Neuronal stem cell (in vitro differentiated cells): ENCODE data around the gene TRIOBP.

Experiments
- DNase-seq: peaks from one replicate; pipeline ENCODE4 v3.0.0-alpha.2; 2013; ENCODE audit warnings: low spot score
- H2AFZ ChIP-seq: one replicate; pipeline ENCODE4 v1.6.1; 2013; ENCODE audit warnings: mild to moderate bottlenecking, low read length, inconsistent platforms
- H2AK5ac ChIP-seq: 2 replicates; pipeline ENCODE4 v1.6.1; 2013; ENCODE audit warnings: low read depth, mild to moderate bottlenecking, inconsistent platforms, low read length, moderate library complexity, mixed read lengths
- H2BK120ac ChIP-seq: 2 replicates; pipeline ENCODE4 v1.6.1; 2013; ENCODE audit warnings: low read depth, mild to moderate bottlenecking, inconsistent platforms, low read length, moderate library complexity, mixed read lengths
- H2BK12ac ChIP-seq: one replicate; pipeline ENCODE4 v1.6.1; 2013; ENCODE audit warnings: low read length, inconsistent platforms
- H2BK15ac ChIP-seq: 2 replicates; pipeline ENCODE4 v1.6.1; 2013; ENCODE audit warnings: mild to moderate bottlenecking, low read length, inconsistent platforms, mixed read lengths
- H2BK5ac ChIP-seq: one replicate; pipeline ENCODE4 v1.6.1; 2013; ENCODE audit warnings: inconsistent platforms, mild to moderate bottlenecking, low read length, moderate library complexity
- H3K14ac ChIP-seq: one replicate; pipeline ENCODE4 v1.6.1; 2013; ENCODE audit warnings: low read length, inconsistent platforms
- H3K18ac ChIP-seq: 2 replicates; pipeline ENCODE4 v1.6.1; 2013; ENCODE audit warnings: low read length, inconsistent platforms
- H3K23ac ChIP-seq: 2 replicates; pipeline ENCODE4 v1.6.1; 2013; ENCODE audit warnings: low read depth, mild to moderate bottlenecking, mixed read lengths, low read length, inconsistent platforms; ENCODE audit not compliant: poor library complexity
- H3K27ac ChIP-seq: replicated peaks from 3 replicates; pipeline ENCODE4 v1.5.1; 2013; ENCODE audit warnings: low read length, inconsistent platforms
- H3K27me3 ChIP-seq, 3 experiments: 2 replicates each; pipeline ENCODE4 v1.6.1; 2013; ENCODE audit warnings: low read length in 3 of 3, mild to moderate bottlenecking in 2 of 3, inconsistent platforms in 1 of 3, low read depth in 1 of 3, mixed read lengths in 1 of 3, moderate library complexity in 1 of 3; ENCODE audit not compliant: control insufficient read depth in 3 of 3, insufficient read depth in 3 of 3
- H3K36me3 ChIP-seq, 2 donors: replicated peaks in 1 of 2; 2 replicates each; pipeline ENCODE4 v1.6.1; 2013; ENCODE audit warnings: low read length in 2 of 2; ENCODE audit not compliant: control insufficient read depth in 2 of 2, insufficient read depth in 2 of 2
- H3K4ac ChIP-seq: 2 replicates; pipeline ENCODE4 v1.6.1; 2013; ENCODE audit warnings: inconsistent platforms, mild to moderate bottlenecking, low read length, moderate library complexity
- H3K4me1 ChIP-seq, 2 donors: 1 replicate in 1 of 2; 2 replicates in 1 of 2; pipeline ENCODE4 v1.6.1; 2013; ENCODE audit warnings: low read length in 2 of 2, low read depth in 1 of 2; ENCODE audit not compliant: control insufficient read depth in 2 of 2, insufficient read depth in 1 of 2
- H3K4me2 ChIP-seq: one replicate; pipeline ENCODE4 v1.6.1; 2013; ENCODE audit warnings: mild to moderate bottlenecking, low read length, inconsistent platforms; ENCODE audit not compliant: insufficient read depth, poor library complexity, severe bottlenecking
- H3K4me3 ChIP-seq, 2 donors: 2 replicates each; pipeline ENCODE4 v1.5.1; 2013; ENCODE audit warnings: low read length in 2 of 2, mild to moderate bottlenecking in 2 of 2, inconsistent platforms in 1 of 2, moderate library complexity in 1 of 2
- H3K79me1 ChIP-seq: one replicate; pipeline ENCODE4 v1.6.1; 2013; ENCODE audit warnings: low read depth, mild to moderate bottlenecking, inconsistent platforms, low read length, moderate library complexity
- H3K9ac ChIP-seq: one replicate; pipeline ENCODE4 v1.6.1; 2013; ENCODE audit warnings: mild to moderate bottlenecking, low read depth, low read length, inconsistent platforms; ENCODE audit not compliant: poor library complexity
- H3K9me3 ChIP-seq, 2 donors: replicated peaks in 1 of 2; 2 replicates each; pipeline versions ENCODE3 to v1.6.1; 2013; ENCODE audit warnings: low read length in 2 of 2, mild to moderate bottlenecking in 2 of 2, inconsistent platforms in 1 of 2, low read depth in 1 of 2, mixed read lengths in 1 of 2, moderate library complexity in 1 of 2; ENCODE audit not compliant: control insufficient read depth in 2 of 2, insufficient read depth in 1 of 2
- H4K8ac ChIP-seq: one replicate; pipeline ENCODE4 v1.6.1; 2013; ENCODE audit warnings: low read depth, mild to moderate bottlenecking, inconsistent platforms, low read length, moderate library complexity
- H4K91ac ChIP-seq: one replicate; pipeline ENCODE4 v1.6.1; 2013; ENCODE audit warnings: low read length, low read depth, mild to moderate bottlenecking, inconsistent platforms; ENCODE audit not compliant: poor library complexity
- WGBS, 2 donors: extraction: QIAGEN DNeasy Blood & Tissue Kit; methylation state at CpG; one replicate each; pipeline ENCODE4 v1.1.7; 2013; ENCODE audit warnings: missing lambda C conversion rate in 2 of 2, mixed read lengths in 1 of 2; ENCODE audit not compliant: insufficient read length in 2 of 2, insufficient replicate concordance in 1 of 2; ENCODE audit errors: extremely low coverage in 2 of 2; 5-methylcytosine and 5-hydroxymethylcytosine counted together

The TRIOBP gene

GRCh38 chr22:37749226-37749625 lies 52.4 kb downstream of the TRIOBP start:
- no peak overlapping the region for H3K4ac ChIP-seq
- H2BK12ac ChIP-seq, result no peak overlapping the region
- H3K14ac ChIP-seq, result no peak overlapping the region
- no CpG with 5 or more reads among the region's 12 CpGs for WGBS, 2 donors
- H2BK5ac ChIP-seq, result no peak overlapping the region
- no peak overlapping the region for H2BK15ac ChIP-seq
- no peaks in the 10 kb centered on the region for H3K9me3 ChIP-seq
- peaks cover 0 to 2% (median 0%) of the 10 kb centered on the region in 3 experiments for H3K27me3 ChIP-seq
- H3K18ac ChIP-seq, result no peak overlapping the region
- no peak overlapping the region for H3K27ac ChIP-seq
- no peak overlapping the region for H3K4me2 ChIP-seq
- H4K8ac ChIP-seq, result no peak overlapping the region
- H2AFZ ChIP-seq, result no peak overlapping the region
- no peak overlapping the region for H3K9ac ChIP-seq
- H3K79me1 ChIP-seq, result peaks cover 20% of the 10 kb centered on the region
- H2BK120ac ChIP-seq, result no peak overlapping the region
- DNase-seq, result no peak
- H4K91ac ChIP-seq, result no peak overlapping the region
- H3K4me1 ChIP-seq, result peaks cover 15 to 37% of the 10 kb centered on the region in 2 donors
- H3K36me3 ChIP-seq, result peaks cover 6 to 41% of the 10 kb centered on the region in 2 donors
- no peak overlapping the region for H3K4me3 ChIP-seq
- H2AK5ac ChIP-seq, result no peak overlapping the region
- no peak overlapping the region for H3K23ac ChIP-seq

GRCh38 chr22:37749831-37750595 lies 53.2 kb downstream of the TRIOBP start:
- no peak overlapping the region for H4K8ac ChIP-seq
- no peak overlapping the region for H2BK15ac ChIP-seq
- no peak overlapping the region for H3K4me3 ChIP-seq
- H3K27ac ChIP-seq, result no peak overlapping the region
- no peak overlapping the region for H2BK12ac ChIP-seq
- H2BK120ac ChIP-seq, result no peak overlapping the region
- H3K4ac ChIP-seq, result no peak overlapping the region
- H3K14ac ChIP-seq, result no peak overlapping the region
- no peak overlapping the region for H2BK5ac ChIP-seq
- no peak overlapping the region for H2AFZ ChIP-seq
- no peak overlapping the region for H3K23ac ChIP-seq
- H2AK5ac ChIP-seq, result no peak overlapping the region
- H3K4me2 ChIP-seq, result no peak overlapping the region
- no peaks in the 10 kb centered on the region for H3K9me3 ChIP-seq
- no CpG with 5 or more reads among the region's 16 CpGs for WGBS, 2 donors
- peak overlapping the region; percentile 61 for H3K9ac ChIP-seq
- peaks cover 14 to 35% of the 10 kb centered on the region in 2 donors for H3K4me1 ChIP-seq
- no peak overlapping the region for H3K18ac ChIP-seq
- H3K36me3 ChIP-seq, result peaks cover 8 to 45% of the 10 kb centered on the region in 2 donors
- H3K79me1 ChIP-seq, result peaks cover 20% of the 10 kb centered on the region
- no peaks in the 10 kb centered on the region for H3K27me3 ChIP-seq
- no peak for DNase-seq
- no peak overlapping the region for H4K91ac ChIP-seq

- peaks cover 15 to 52% of the 10 kb centered on the region in 2 donors for H3K36me3 ChIP-seq
- no peak overlapping the region for H3K4me2 ChIP-seq
- no peak overlapping the region for H3K14ac ChIP-seq
- H2AK5ac ChIP-seq, result peak overlapping the region; percentile 78
- H3K9ac ChIP-seq, result peak overlapping the region; percentile 72
- H2BK15ac ChIP-seq, result peak overlapping the region; percentile 69
- DNase-seq, result no peak
- WGBS, 2 donors, result no CpG with 5 or more reads among the region's 14 CpGs
- H3K4me1 ChIP-seq, result peaks cover 11 to 31% of the 10 kb centered on the region in 2 donors
- H3K9me3 ChIP-seq, result no peaks in the 10 kb centered on the region
- no peak overlapping the region for H2AFZ ChIP-seq
- no peak overlapping the region for H2BK12ac ChIP-seq
- H3K4me3 ChIP-seq, result no peak overlapping the region
- H3K18ac ChIP-seq, result peak overlapping the region; percentile 39
- peaks cover 20% of the 10 kb centered on the region for H3K79me1 ChIP-seq
- no peaks in the 10 kb centered on the region for H3K27me3 ChIP-seq
- H3K23ac ChIP-seq, result peak overlapping the region; percentile 10
- no peak overlapping the region for H4K8ac ChIP-seq
- no peak overlapping the region for H4K91ac ChIP-seq
- H2BK120ac ChIP-seq, result no peak overlapping the region
- no peak overlapping the region for H3K4ac ChIP-seq
- peak overlapping the region; percentile 48 for H2BK5ac ChIP-seq
- no peak overlapping the region for H3K27ac ChIP-seq
Measured at GRCh38 chr22:37750596-37751162, 53.8 kb downstream of the TRIOBP start.

GRCh38 chr22:37751449-37752188 lies 54.8 kb downstream of the TRIOBP start:
- Histone ChIP-seq H3K4me3 (no peak overlapping the region), H3K4me1 (peaks cover 11 to 31% of the 10 kb centered on the region in 2 donors), H4K91ac (no peak overlapping the region)

More at GRCh38 chr22:37751449-37752188, 54.8 kb downstream of the TRIOBP start:
- H3K9me3 ChIP-seq, result no peaks in the 10 kb centered on the region
- DNase-seq, result no peak
- peak overlapping the region; percentile 31 for H4K8ac ChIP-seq
- peak overlapping the region; percentile 48 for H2BK5ac ChIP-seq
- peak overlapping the region; percentile 78 for H2AK5ac ChIP-seq
- H3K36me3 ChIP-seq, result peaks cover 19 to 61% of the 10 kb centered on the region in 2 donors
- H3K4ac ChIP-seq, result no peak overlapping the region
- H3K23ac ChIP-seq, result no peak overlapping the region
- H3K9ac ChIP-seq, result peak overlapping the region; percentile 85
- no peaks in the 10 kb centered on the region for H3K27me3 ChIP-seq
- peak overlapping the region; percentile 77 for H3K18ac ChIP-seq
- H2BK15ac ChIP-seq, result peak overlapping the region; percentile 69
- no peak overlapping the region for H2AFZ ChIP-seq
- H3K4me2 ChIP-seq, result no peak overlapping the region
- peak overlapping the region; percentile 3 for H2BK120ac ChIP-seq
- no CpG with 5 or more reads among the region's 11 CpGs for WGBS, 2 donors
- H3K27ac ChIP-seq, result peak overlapping the region; percentile 42
- H3K79me1 ChIP-seq, result peaks cover 18% of the 10 kb centered on the region
- H3K14ac ChIP-seq, result peak overlapping the region; percentile 65
- no peak overlapping the region for H2BK12ac ChIP-seq
